ENCODE data around the gene PTEN.
"Not testable (repeated sequence)": the region's sequence is repeated elsewhere in the genome, so short reads cannot be mapped to it uniquely, and the experiment has no call there.

Gene PTEN

DNA sequence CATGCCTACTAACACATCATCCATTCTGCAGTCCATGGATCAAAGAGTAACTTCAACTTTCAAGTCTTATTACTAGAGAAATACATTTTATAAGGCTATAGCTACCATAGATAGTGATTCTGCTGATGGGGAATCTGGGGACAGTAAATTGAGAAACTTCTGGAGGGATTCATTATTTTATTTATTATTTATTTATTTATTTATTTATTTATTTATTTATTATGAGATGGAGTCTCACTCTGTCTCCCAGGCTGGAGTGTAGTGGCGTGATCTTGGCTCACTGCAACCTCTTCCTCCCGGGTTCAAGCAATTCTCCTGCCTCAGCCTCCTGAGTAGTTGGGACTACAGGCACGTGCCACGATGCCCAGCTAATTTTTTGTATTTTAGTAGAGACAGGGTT lies 34.4 kb upstream of the PTEN start:
- H3K27ac ChIP-seq (ENCODE audit: low read depth, low read length); H3K4me3 ChIP-seq (ENCODE audit: low read depth in 1 of 2, low read length in 2 of 2); H3K27me3 ChIP-seq (ENCODE audit: control insufficient read depth in 1 of 2, insufficient read depth in 2 of 2, low read length in 2 of 2); H3K9ac ChIP-seq (ENCODE audit: low read depth in 1 of 2, low read length in 2 of 2); H3K4me1 ChIP-seq (ENCODE audit: control insufficient read depth in 1 of 2, insufficient read depth in 2 of 2, low read length in 2 of 2); H3K9me3 ChIP-seq (ENCODE audit: control insufficient read depth in 1 of 2, low read length in 2 of 2); H3K36me3 ChIP-seq (ENCODE audit: control insufficient read depth in 1 of 2, insufficient read depth in 2 of 2, low read length in 2 of 2): not testable (repeated sequence)

DNA sequence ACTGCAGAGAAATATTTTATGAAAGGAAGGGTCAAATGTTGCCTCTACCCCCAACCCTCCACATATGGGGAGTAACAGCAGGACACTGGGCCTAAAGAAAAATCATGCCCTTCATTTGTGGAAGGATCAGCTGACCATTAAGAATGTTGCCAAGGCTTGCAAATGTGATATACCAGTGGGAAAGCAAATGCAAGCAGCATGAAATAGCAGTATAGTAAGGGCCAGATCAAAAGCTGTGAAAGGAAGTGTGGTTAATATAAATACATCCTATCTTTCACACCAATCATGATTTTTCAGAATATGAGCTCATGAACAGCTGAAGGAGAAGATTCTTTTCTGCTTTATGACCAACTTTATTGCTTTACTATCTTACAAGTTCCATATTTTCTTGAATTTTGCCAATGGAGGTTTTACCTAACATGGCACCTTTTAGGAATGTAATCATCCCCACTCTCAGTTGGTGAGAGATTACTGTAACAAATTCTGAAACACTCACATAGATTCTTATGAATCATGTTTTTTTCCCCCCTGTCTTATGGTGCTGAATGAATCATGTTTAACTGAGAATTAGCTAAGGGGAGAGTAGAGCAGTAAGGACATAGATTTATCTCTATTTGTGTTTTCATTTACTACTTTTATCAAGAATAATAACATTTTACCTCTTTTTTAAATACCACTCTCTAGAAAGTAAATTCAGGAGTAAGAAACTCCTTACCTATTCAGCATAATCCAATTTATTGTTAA lies 33.3 kb upstream of the PTEN start:
- Histone ChIP-seq H3K9me3 (ENCODE audit: control insufficient read depth in 1 of 2, low read length in 2 of 2) (no peaks in the 10 kb centered on the region), H3K4me1 (ENCODE audit: control insufficient read depth in 1 of 2, insufficient read depth in 2 of 2, low read length in 2 of 2) (no peaks in the 10 kb centered on the region), H3K4me3 (ENCODE audit: low read depth in 1 of 2, low read length in 2 of 2) (no peak overlapping the region), H3K9ac (ENCODE audit: low read depth in 1 of 2, low read length in 2 of 2) (no peak overlapping the region), H3K27me3 (ENCODE audit: control insufficient read depth in 1 of 2, insufficient read depth in 2 of 2, low read length in 2 of 2) (no peaks in the 10 kb centered on the region), H3K36me3 (ENCODE audit: control insufficient read depth in 1 of 2, insufficient read depth in 2 of 2, low read length in 2 of 2) (no peaks in the 10 kb centered on the region), H3K27ac (ENCODE audit: low read depth, low read length) (no peak overlapping the region)

DNA sequence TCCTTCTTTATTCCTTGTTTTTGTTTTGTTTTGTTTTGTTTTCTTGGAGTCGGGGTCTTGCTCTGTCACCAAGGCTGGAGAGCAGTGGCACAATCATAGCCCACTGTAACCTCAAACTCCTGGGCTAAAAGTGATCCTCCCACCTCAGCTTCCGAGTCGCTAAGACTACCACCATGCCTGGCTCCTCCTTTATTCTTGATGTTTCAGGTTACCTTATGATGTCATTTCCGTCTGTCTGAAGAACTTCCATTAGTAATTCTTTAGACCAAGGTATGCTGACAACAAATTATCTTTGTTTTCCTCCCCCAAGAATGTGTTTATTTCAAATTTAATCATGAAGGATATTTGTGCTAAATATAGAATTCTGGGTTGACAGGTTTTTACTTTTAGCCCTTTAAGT lies 27.3 kb upstream of the PTEN start:
- Histone ChIP-seq H3K27me3 (ENCODE audit: control insufficient read depth in 1 of 2, insufficient read depth in 2 of 2, low read length in 2 of 2) (no peaks in the 10 kb centered on the region), H3K4me1 (ENCODE audit: control insufficient read depth in 1 of 2, insufficient read depth in 2 of 2, low read length in 2 of 2) (no peaks in the 10 kb centered on the region), H3K27ac (ENCODE audit: low read depth, low read length) (no peak overlapping the region), H3K4me3 (ENCODE audit: low read depth in 1 of 2, low read length in 2 of 2) (no peak overlapping the region), H3K36me3 (ENCODE audit: control insufficient read depth in 1 of 2, insufficient read depth in 2 of 2, low read length in 2 of 2) (no peaks in the 10 kb centered on the region), H3K9ac (ENCODE audit: low read depth in 1 of 2, low read length in 2 of 2) (no peak overlapping the region), H3K9me3 (ENCODE audit: control insufficient read depth in 1 of 2, low read length in 2 of 2) (no peaks in the 10 kb centered on the region)

DNA sequence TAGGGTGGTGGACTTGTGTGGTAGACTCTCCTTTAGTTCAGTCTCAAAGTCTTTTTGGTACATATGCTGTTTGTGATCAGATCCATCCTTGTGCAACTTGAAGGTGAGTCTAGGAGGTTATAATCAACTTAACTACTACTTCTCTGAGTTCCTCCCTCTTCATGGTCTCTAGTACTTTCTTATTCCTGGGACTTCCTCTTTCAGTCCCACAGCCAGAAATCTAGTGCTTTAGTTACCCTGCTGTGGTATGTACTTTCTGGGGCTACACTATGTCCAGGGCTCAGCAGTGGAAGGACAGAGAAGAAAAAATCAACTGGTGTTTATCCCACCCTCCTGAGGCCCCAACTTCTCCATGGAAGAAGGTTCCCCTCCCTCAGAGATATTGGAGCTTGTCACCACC lies 26.0 kb upstream of the PTEN start:
- Histone ChIP-seq H3K9ac (ENCODE audit: low read depth in 1 of 2, low read length in 2 of 2) (no peak overlapping the region), H3K4me3 (ENCODE audit: low read depth in 1 of 2, low read length in 2 of 2) (no peak overlapping the region), H3K36me3 (ENCODE audit: control insufficient read depth in 1 of 2, insufficient read depth in 2 of 2, low read length in 2 of 2) (no peaks in the 10 kb centered on the region), H3K9me3 (ENCODE audit: control insufficient read depth in 1 of 2, low read length in 2 of 2) (no peaks in the 10 kb centered on the region), H3K27ac (ENCODE audit: low read depth, low read length) (no peak overlapping the region), H3K4me1 (ENCODE audit: control insufficient read depth in 1 of 2, insufficient read depth in 2 of 2, low read length in 2 of 2) (peaks cover 0 to under 1% of the 10 kb centered on the region in 2 donors), H3K27me3 (ENCODE audit: control insufficient read depth in 1 of 2, insufficient read depth in 2 of 2, low read length in 2 of 2) (no peaks in the 10 kb centered on the region)

GRCh38 chr10:87838650-87839049 lies 24.8 kb upstream of the PTEN start:
- H3K27me3 ChIP-seq (ENCODE audit: control insufficient read depth in 1 of 2, insufficient read depth in 2 of 2, low read length in 2 of 2) = no peaks in the 10 kb centered on the region
- H3K27ac ChIP-seq (ENCODE audit: low read depth, low read length) = no peak overlapping the region
- no peaks in the 10 kb centered on the region for H3K9me3 ChIP-seq (ENCODE audit: control insufficient read depth in 1 of 2, low read length in 2 of 2)
- no peak overlapping the region for H3K4me3 ChIP-seq (ENCODE audit: low read depth in 1 of 2, low read length in 2 of 2)
- peaks cover 0 to 3% of the 10 kb centered on the region in 2 donors for H3K4me1 ChIP-seq (ENCODE audit: control insufficient read depth in 1 of 2, insufficient read depth in 2 of 2, low read length in 2 of 2)
- no peak overlapping the region for H3K9ac ChIP-seq (ENCODE audit: low read depth in 1 of 2, low read length in 2 of 2)
- no peaks in the 10 kb centered on the region for H3K36me3 ChIP-seq (ENCODE audit: control insufficient read depth in 1 of 2, insufficient read depth in 2 of 2, low read length in 2 of 2)

DNA sequence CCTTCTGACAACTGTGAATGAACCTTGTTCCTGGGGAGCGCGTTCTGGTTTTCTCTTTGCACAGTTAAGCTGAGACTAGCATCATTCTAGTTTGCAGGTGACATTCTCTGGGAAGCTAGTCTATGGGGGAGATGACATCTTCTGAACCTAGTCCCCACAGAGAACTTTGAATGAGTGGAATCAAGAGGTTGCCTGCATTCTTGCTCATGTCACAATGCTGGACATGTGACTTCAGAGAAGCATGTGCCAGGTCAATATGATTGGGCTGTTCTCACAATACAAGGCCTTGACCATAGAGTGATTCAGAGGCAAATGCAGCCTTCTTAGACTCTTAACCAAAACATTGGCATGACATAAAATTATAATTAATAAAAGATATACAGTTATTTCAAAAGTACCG lies 22.2 kb upstream of the PTEN start:
- no peaks in the 10 kb centered on the region for H3K9me3 ChIP-seq (ENCODE audit: control insufficient read depth in 1 of 2, low read length in 2 of 2)
- peaks cover 3 to 4% of the 10 kb centered on the region in 2 donors for H3K4me1 ChIP-seq (ENCODE audit: control insufficient read depth in 1 of 2, insufficient read depth in 2 of 2, low read length in 2 of 2)
- H3K27me3 ChIP-seq (ENCODE audit: control insufficient read depth in 1 of 2, insufficient read depth in 2 of 2, low read length in 2 of 2) = no peaks in the 10 kb centered on the region
- H3K36me3 ChIP-seq (ENCODE audit: control insufficient read depth in 1 of 2, insufficient read depth in 2 of 2, low read length in 2 of 2) = no peaks in the 10 kb centered on the region
- no peak overlapping the region for H3K27ac ChIP-seq (ENCODE audit: low read depth, low read length)
- H3K9ac ChIP-seq (ENCODE audit: low read depth in 1 of 2, low read length in 2 of 2) = no peak overlapping the region
- no peak overlapping the region for H3K4me3 ChIP-seq (ENCODE audit: low read depth in 1 of 2, low read length in 2 of 2)

DNA sequence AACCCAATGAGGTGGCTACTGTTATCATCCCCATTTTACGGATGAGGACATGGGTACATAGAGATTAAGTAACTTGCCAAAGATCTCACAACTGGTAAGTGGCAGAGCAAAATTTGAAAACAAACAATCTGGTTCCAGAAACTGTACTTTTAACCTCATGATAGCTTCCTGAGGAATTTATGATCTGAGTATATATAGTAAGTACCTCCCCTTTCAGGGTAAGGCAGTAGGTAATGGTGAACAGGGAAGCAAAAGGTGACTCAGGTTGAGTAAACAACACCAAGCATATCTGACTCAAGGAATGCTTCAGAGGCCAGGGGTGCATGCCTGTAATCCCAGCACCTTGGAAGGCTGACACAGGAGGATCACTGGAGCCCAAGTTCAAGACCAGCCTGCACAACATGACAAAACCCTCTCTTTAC lies 21.2 kb upstream of the PTEN start:
- H3K4me3 ChIP-seq (ENCODE audit: low read depth in 1 of 2, low read length in 2 of 2) = no peak overlapping the region
- no peak overlapping the region for H3K9ac ChIP-seq (ENCODE audit: low read depth in 1 of 2, low read length in 2 of 2)
- peaks cover 3 to 4% of the 10 kb centered on the region in 2 donors for H3K4me1 ChIP-seq (ENCODE audit: control insufficient read depth in 1 of 2, insufficient read depth in 2 of 2, low read length in 2 of 2)
- H3K36me3 ChIP-seq (ENCODE audit: control insufficient read depth in 1 of 2, insufficient read depth in 2 of 2, low read length in 2 of 2) = no peaks in the 10 kb centered on the region
- H3K9me3 ChIP-seq (ENCODE audit: control insufficient read depth in 1 of 2, low read length in 2 of 2) = no peaks in the 10 kb centered on the region
- no peak overlapping the region for H3K27ac ChIP-seq (ENCODE audit: low read depth, low read length)
- H3K27me3 ChIP-seq (ENCODE audit: control insufficient read depth in 1 of 2, insufficient read depth in 2 of 2, low read length in 2 of 2) = no peaks in the 10 kb centered on the region

DNA sequence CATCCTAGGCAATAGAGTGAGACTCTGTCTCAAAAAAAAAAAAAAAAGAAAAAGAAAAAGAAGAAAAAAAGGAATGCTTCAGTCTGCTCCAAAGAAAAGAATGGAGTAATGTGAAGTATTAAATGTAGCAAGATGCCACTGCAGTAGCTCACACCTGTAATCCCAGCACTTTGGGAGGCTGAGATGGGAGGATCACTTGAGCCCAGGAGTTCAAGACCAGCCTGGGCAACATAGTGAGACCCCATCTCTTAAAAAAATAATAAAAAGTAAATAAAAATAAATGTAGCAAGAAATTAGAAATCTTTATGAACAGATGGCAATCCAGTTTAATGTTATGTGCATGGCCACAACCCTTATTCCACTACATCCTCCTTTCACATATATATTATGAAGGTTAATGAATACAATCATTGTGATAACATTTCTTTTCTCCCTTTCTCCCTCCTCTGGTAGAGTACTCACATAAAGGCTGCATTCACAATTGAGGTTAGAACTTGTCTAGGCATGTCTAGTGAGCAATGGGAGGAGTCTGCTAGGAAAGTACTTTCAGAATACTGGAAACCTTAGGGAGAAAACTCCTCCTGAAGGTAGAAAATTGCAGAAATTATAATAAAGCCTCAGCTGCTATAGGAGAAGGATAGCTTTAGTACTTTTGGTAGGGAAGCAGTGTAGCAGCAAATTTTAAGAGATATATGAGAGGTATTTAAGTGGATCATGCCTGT lies 20.5 kb upstream of the PTEN start:
- no peak overlapping the region for H3K4me3 ChIP-seq (ENCODE audit: low read depth in 1 of 2, low read length in 2 of 2)
- H3K27me3 ChIP-seq (ENCODE audit: control insufficient read depth in 1 of 2, insufficient read depth in 2 of 2, low read length in 2 of 2) = no peaks in the 10 kb centered on the region
- H3K4me1 ChIP-seq (ENCODE audit: control insufficient read depth in 1 of 2, insufficient read depth in 2 of 2, low read length in 2 of 2) = peaks cover 3 to 4% of the 10 kb centered on the region in 2 donors
- no peaks in the 10 kb centered on the region for H3K36me3 ChIP-seq (ENCODE audit: control insufficient read depth in 1 of 2, insufficient read depth in 2 of 2, low read length in 2 of 2)
- no peaks in the 10 kb centered on the region for H3K9me3 ChIP-seq (ENCODE audit: control insufficient read depth in 1 of 2, low read length in 2 of 2)
- no peak overlapping the region for H3K27ac ChIP-seq (ENCODE audit: low read depth, low read length)
- H3K9ac ChIP-seq (ENCODE audit: low read depth in 1 of 2, low read length in 2 of 2) = no peak overlapping the region

- no peak overlapping the region for H3K27ac ChIP-seq (ENCODE audit: low read depth, low read length)
- H3K4me3 ChIP-seq (ENCODE audit: low read depth in 1 of 2, low read length in 2 of 2) = no peak overlapping the region
- H3K4me1 ChIP-seq (ENCODE audit: control insufficient read depth in 1 of 2, insufficient read depth in 2 of 2, low read length in 2 of 2) = peaks cover 3 to 4% of the 10 kb centered on the region in 2 donors
- no peaks in the 10 kb centered on the region for H3K36me3 ChIP-seq (ENCODE audit: control insufficient read depth in 1 of 2, insufficient read depth in 2 of 2, low read length in 2 of 2)
- no peaks in the 10 kb centered on the region for H3K27me3 ChIP-seq (ENCODE audit: control insufficient read depth in 1 of 2, insufficient read depth in 2 of 2, low read length in 2 of 2)
- H3K9ac ChIP-seq (ENCODE audit: low read depth in 1 of 2, low read length in 2 of 2) = no peak overlapping the region
- no peaks in the 10 kb centered on the region for H3K9me3 ChIP-seq (ENCODE audit: control insufficient read depth in 1 of 2, low read length in 2 of 2)
Observed at GRCh38 chr10:87843714-87844113, 19.7 kb upstream of the PTEN start.

DNA sequence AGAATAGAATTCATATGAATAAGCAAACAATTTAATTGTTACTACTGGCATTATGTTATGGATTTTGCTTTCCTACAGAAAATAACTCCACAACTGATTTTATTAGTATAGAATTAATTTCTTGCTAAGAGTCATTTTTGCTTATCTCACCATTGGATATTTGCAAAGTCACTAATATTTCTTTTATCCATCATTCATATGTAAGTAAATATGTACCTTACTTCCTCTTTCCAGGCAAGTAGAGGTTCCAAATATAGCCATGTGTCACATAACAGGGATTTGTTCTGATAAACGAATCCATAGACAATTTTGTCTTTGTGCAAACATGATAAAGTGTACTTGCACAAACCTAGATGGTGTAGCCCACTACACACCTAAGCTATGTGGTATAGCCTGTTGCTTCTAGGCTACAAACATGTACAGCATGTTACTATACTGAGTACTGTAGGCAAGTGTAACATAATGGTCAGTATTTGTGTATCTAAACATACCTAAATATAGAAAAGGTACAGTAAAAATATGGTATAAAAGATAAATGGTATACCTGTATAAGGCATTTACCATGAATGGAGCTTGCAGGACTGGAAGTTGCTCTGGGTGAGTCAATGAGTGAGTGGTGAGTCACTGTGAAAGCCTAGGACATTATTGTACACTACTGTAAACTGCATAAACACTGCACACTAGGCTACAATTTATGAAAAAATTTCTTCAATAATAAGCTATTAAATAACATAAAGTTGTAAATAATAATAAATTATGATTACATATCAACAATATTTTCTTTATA lies 18.4 kb upstream of the PTEN start:
- Histone ChIP-seq H3K27me3 (ENCODE audit: control insufficient read depth in 1 of 2, insufficient read depth in 2 of 2, low read length in 2 of 2) (no peaks in the 10 kb centered on the region), H3K4me1 (ENCODE audit: control insufficient read depth in 1 of 2, insufficient read depth in 2 of 2, low read length in 2 of 2) (peaks cover 3 to 4% of the 10 kb centered on the region in 2 donors), H3K4me3 (ENCODE audit: low read depth in 1 of 2, low read length in 2 of 2) (no peak overlapping the region), H3K9me3 (ENCODE audit: control insufficient read depth in 1 of 2, low read length in 2 of 2) (no peaks in the 10 kb centered on the region), H3K27ac (ENCODE audit: low read depth, low read length) (no peak overlapping the region), H3K9ac (ENCODE audit: low read depth in 1 of 2, low read length in 2 of 2) (no peak overlapping the region), H3K36me3 (ENCODE audit: control insufficient read depth in 1 of 2, insufficient read depth in 2 of 2, low read length in 2 of 2) (no peaks in the 10 kb centered on the region)

All from duodenal mucosa (tissue), 2 donors.